ENCODE measurements around the gene CCDC88B. TPM values are rescaled to one million over a fixed set of nuclear protein-coding genes. Genes with fewer than 3 reads are reported as not detected.

Gene CCDC88B
- total and polyA plus RNA-seq, 3 donors from 2014 or later: 16.6 to 28.5 (median 23.5) TPM

- no peak overlapping the region for H3K27ac ChIP-seq
- H3K4me1 ChIP-seq: peaks cover 17% of the 10 kb centered on the region
- WGBS, 2 donors: 56 to 57% methylated on average over 16 to 20 of the region's 20 CpGs
- no peaks in the 10 kb centered on the region for H3K9me3 ChIP-seq
- H3K36me3 ChIP-seq (ENCODE audit: low read depth, missing control alignments): no peaks in the 10 kb centered on the region
- TF ChIP-seq, protein P1, sequence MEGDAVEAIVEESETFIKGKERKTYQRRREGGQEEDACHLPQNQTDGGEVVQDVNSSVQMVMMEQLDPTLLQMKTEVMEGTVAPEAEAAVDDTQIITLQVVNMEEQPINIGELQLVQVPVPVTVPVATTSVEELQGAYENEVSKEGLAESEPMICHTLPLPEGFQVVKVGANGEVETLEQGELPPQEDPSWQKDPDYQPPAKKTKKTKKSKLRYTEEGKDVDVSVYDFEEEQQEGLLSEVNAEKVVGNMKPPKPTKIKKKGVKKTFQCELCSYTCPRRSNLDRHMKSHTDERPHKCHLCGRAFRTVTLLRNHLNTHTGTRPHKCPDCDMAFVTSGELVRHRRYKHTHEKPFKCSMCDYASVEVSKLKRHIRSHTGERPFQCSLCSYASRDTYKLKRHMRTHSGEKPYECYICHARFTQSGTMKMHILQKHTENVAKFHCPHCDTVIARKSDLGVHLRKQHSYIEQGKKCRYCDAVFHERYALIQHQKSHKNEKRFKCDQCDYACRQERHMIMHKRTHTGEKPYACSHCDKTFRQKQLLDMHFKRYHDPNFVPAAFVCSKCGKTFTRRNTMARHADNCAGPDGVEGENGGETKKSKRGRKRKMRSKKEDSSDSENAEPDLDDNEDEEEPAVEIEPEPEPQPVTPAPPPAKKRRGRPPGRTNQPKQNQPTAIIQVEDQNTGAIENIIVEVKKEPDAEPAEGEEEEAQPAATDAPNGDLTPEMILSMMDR (IDR thresholded peaks at IDR 0.05): peak in 1 of 3 experiments; percentile 8
- TF ChIP-seq POLR2A (IDR thresholded peaks at IDR 0.05): no peak
- no peak overlapping the region for H3K4me3 ChIP-seq
- peak; percentile 86 for DNase-seq
- intact Hi-C loops (cut with DNase I; ENCODE audit: low total_unique reads): no loop called here
- H3K27me3 ChIP-seq: no peaks in the 10 kb centered on the region
Observed at GRCh38 chr11:64331569-64332371, 8.2 kb upstream of the CCDC88B start.

DNA sequence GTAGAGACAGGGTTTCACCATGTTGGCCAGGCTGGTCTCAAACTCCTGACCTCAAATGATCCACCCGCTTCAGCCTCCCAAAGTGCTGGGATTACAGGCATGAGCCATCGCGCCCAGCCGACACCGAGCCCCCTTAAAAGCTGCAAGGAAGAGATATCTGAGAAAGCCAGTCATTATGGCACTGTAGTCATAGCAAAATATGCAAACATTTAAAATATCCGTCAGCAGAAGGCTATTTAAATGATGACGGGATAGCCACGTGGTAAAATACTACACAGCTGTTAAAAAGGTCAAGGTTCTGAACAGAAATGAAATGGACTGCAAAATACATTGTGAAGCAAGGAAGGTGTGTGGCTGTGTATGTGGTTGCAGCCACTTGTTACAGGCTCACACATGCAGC lies 6.4 kb upstream of the CCDC88B start:
- intact Hi-C loops (cut with DNase I; ENCODE audit: low total_unique reads): no loop called here
- Histone ChIP-seq H3K4me1 (peaks cover 17% of the 10 kb centered on the region), H3K27ac (no peak overlapping the region), H3K4me3 (no peak overlapping the region), H3K36me3 (ENCODE audit: low read depth, missing control alignments) (no peaks in the 10 kb centered on the region), H3K9me3 (no peaks in the 10 kb centered on the region), H3K27me3 (no peaks in the 10 kb centered on the region)
- 89 to 93% methylated on average over 8 of the region's 8 CpGs for WGBS, 2 donors
- no peak for DNase-seq
- TF ChIP-seq, protein P1 (IDR thresholded peaks at IDR 0.05): no peak
- TF ChIP-seq POLR2A (IDR thresholded peaks at IDR 0.05): no peak

DNA sequence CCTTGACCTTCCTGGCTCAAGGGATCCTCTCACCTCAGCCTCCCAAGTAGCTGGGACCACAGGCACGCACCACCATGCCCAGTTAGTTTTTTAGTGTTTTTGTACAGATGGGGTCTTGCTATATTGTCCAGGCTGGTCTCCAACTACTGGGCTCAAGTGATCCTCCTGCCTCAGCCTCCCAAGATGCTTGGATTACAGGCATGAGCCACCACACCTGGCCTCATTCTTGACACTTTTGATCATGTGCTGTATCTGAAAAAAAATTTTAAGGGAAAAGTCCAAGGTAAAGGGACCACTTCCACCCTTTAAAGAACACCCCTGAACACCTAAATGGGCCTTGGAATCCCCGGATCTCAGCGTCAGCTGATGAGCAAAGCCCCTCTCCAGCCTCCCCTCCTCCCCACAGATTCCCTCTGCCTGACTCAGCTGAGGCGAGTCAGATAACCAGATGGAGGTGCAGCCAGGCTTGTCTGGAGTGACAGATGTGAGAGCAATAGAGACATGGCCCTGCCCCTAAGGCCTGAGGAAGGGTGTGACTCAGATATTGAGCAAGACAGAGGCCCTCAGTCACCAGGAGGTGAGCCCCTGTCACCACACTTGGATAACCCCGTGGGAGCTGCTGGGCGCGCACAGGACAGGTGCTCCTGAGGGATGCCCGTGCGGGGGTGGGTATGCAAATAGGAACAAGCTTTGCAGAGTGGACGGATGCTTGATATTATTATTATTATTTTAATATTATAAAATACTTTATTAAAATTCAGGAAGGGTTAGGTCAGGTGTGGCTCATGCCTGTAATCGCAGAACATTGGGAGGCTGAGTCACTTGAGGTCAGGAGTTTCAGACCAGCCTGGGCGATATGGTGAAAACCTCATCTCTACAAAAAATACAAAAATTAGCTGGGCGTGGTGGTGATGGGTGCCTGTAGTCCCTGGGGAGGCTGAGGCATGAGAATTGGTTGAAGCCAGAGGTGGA lies 5.0 kb upstream of the CCDC88B start:
- no peak overlapping the region for H3K4me3 ChIP-seq
- H3K36me3 ChIP-seq (ENCODE audit: low read depth, missing control alignments): no peaks in the 10 kb centered on the region
- no peak for TF ChIP-seq POLR2A (IDR thresholded peaks at IDR 0.05)
- TF ChIP-seq, protein P1 (IDR thresholded peaks at IDR 0.05): no peak
- no peak overlapping the region for H3K27ac ChIP-seq
- H3K27me3 ChIP-seq: no peaks in the 10 kb centered on the region
- no peak for DNase-seq
- intact Hi-C loops (cut with DNase I; ENCODE audit: low total_unique reads): no loop called here
- peaks cover 5% of the 10 kb centered on the region for H3K4me1 ChIP-seq
- H3K9me3 ChIP-seq: no peaks in the 10 kb centered on the region
- 73 to 81% methylated on average over 12 to 13 of the region's 13 CpGs for WGBS, 2 donors

DNA sequence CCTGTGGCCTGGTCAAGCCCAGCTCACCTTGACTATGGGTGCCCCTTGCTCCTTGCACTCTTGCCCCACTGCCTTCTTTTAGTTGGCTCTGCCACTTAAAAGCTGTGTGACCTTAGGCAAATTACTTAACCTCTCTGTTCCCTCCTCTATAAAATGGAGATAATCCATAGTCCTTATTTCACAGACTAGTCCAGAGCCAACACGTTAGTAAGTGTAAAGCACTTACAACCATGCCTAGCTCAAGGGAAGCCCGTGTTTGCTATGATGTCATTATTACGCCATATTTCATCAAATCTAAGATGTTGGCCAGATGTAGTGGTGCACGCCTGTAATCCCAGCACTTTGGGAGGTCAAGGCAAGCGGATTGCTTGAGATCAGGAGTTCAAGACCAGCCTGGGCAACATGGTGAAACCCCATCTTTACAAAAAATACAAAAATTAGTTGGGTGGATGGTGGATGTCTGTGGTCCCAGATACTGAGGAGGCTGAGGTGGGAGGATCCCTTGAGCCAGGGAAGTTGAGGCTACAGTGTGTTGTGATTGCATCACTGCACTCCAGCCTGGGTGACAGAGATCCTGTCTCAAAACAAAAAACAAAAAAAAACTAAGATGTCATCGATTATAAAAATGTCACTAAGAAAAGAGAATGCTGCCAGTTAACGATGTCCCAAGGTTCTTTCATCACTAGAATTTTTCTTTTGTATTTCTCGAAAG lies 2.3 kb upstream of the CCDC88B start:
- no peaks in the 10 kb centered on the region for H3K27me3 ChIP-seq
- DNase-seq: no peak
- no peak overlapping the region for H3K27ac ChIP-seq
- no peaks in the 10 kb centered on the region for H3K36me3 ChIP-seq (ENCODE audit: low read depth, missing control alignments)
- TF ChIP-seq, protein P1 (IDR thresholded peaks at IDR 0.05): no peak
- no peak for TF ChIP-seq POLR2A (IDR thresholded peaks at IDR 0.05)
- intact Hi-C loops (cut with DNase I; ENCODE audit: low total_unique reads): no loop called here
- WGBS, 2 donors: 79 to 84% methylated on average over 8 of the region's 8 CpGs
- peaks cover 10% of the 10 kb centered on the region for H3K4me1 ChIP-seq
- H3K4me3 ChIP-seq: no peak overlapping the region
- no peaks in the 10 kb centered on the region for H3K9me3 ChIP-seq

Data from testis (tissue), 3 donors.